GM12892 (cell line): ENCODE results near the gene KCTD1.
A peak's percentile ranks its signal among the peaks of the same experiment; 100 is the strongest.

Experiments used
- DNase-seq: peaks from one replicate; pipeline ENCODE4 v3.0.0; 2011; ENCODE audit not compliant: insufficient read length
- FAIRE-seq: peaks from 2 replicates; lab custom pipeline; 2011; peaks lifted over from hg19 to GRCh38; lab: Jason Lieb, UNC
- POLR2A ChIP-seq: IDR thresholded peaks from 2 replicates; pipeline ENCODE4 v1.6.1; 2011; ENCODE audit warnings: low read depth, low read length, control low read depth
- POLR2AphosphoS5 ChIP-seq: IDR thresholded peaks from 2 replicates; pipeline ENCODE4 v1.6.1; 2011; ENCODE audit warnings: low read depth, low read length, control low read depth
- TAF1 ChIP-seq: IDR thresholded peaks from 2 replicates; pipeline ENCODE4 v1.6.1; 2011; ENCODE audit warnings: low read depth, mild to moderate bottlenecking, control low read depth, low read length, borderline replicate concordance

Gene KCTD1

DNA sequence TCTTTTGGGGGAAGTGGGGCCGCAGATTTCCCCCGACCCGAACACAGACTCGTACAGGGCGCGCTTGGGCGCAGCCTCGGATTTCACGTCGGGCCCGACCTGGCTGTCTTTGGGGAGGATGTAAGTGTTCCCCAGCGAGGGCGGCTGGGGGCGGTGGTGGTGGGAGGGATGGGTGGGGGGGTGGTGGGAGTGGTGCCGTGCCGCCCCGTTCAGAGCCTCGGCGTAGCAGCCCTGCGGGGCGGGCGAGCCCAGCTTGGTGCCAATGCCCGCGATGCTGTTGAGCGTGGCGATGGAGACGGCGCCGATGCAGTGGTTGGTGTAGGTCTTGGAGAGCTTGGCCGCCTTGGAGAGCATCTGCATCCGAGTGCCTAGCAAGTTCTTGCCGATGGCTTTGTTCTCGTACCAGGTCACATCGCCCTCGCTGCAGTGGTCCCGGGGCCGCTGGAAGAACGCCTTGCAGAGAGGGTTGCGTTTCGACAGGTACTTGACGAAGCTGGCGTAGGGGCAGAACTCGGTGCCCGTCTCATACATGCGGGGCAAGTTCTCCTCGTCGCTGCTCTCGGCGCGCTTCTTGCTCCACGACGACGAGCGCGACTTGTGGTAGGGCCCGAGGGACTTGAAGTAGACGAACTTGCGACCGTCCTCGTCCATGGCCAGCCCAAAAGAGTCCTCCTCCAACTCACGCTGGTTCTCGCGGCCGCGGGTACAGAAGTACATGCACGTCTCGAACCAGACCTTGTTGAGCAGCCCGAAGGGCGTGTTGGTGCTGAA lies 1.3 kb downstream of the KCTD1 start:
- FAIRE-seq (no peak), DNase-seq (no peak)
- TF ChIP-seq TAF1, result no peak
- TF ChIP-seq POLR2A, result no peak
- no peak for TF ChIP-seq POLR2AphosphoS5

DNA sequence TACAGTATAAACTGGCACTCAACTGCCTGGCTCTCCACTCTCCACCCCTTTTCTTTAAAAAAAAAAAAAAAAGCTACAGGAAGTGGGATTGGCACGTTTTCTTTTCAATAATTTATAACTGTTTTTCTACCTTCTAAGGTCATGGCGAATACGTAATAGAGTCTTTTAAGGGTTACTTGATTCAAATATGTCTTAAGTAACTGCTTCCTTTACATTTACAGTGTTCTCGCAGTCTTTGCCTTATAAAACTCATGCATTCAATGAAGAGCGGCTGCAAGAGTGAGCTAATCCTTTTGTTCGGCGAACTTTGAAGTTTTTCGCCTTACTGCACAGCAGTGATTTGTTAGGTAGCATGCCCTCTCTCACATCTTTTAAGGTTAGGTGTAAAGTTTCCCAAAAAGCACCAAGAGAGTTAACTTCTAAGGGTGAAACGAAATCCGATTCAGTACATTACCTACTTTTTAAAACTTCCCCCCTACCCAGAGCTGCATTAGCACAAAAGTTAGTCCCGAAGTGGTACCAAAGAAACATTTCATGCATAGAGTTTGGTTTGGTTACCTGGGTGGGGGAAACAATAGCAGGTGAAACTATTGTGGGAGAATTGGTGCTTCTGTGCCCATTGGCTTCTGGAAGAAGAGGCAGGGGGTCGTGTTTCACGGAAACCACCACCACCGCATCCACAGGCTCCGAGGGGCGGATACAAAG lies 2.0 kb downstream of the KCTD1 start:
- no peak for TF ChIP-seq POLR2AphosphoS5
- TF ChIP-seq POLR2A, result no peak
- TF ChIP-seq TAF1, result no peak
- FAIRE-seq (no peak), DNase-seq (no peak)

DNA sequence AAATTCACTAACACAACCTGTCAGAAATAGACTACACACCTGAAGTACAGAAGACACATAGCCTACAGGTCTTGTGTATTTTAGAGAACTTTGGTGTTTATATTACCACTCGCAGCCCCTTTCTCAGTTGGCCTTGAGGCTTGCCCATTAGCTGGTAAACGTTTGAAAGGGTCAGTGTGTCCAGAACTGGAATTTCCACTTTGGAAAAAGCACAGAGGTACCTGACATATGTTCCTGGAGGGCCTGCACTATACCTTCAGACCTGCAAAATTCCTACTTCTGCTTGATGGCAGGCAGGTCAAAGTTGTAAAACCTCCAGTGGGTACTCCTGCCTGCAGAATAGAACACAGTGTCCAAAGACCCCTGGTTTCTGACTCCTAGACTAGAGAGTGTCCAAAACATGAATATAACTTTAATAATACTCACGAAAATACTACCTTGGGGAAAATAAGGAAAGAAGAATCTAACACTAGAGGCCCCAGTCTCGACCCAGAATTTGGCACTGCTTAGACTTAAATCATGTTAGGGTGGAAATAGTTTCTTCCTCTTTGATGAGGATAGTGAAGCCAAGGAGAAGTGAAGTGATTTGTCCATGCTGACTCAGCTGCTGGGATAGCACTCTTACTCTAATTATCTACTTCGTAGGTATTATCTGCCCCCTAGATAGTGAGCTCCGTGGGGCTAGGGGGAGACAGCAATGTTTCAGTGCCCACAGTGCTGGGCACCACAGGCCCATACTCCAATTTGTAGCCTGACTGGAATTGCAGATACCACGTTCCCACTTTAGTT lies 2.8 kb downstream of the KCTD1 start:
- TF ChIP-seq POLR2AphosphoS5 (no peak), TAF1 (no peak), POLR2A (no peak)
- FAIRE-seq, result no peak
- no peak for DNase-seq

DNA sequence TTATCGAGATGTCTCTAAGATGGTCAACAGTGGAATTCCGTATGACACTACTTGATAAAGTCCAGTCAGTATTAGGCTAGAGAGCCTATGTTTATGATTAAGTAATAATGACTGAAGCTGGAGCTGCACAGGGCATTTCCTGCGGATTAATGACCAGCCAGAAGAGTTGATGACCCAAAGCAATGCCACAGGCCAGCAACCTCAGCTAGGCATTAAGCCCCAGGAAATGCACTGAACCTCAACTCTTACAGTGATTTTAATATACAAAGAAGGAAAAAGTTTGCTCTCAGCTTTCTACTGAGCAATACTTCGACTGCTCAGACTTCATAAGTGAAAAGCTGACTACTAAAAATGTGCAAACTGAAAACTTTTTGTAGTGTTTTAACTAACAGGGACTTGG lies 3.9 kb downstream of the KCTD1 start:
- no peak for DNase-seq
- FAIRE-seq, result peak; percentile 27
- TF ChIP-seq POLR2A, result no peak
- no peak for TF ChIP-seq TAF1
- no peak for TF ChIP-seq POLR2AphosphoS5

DNA sequence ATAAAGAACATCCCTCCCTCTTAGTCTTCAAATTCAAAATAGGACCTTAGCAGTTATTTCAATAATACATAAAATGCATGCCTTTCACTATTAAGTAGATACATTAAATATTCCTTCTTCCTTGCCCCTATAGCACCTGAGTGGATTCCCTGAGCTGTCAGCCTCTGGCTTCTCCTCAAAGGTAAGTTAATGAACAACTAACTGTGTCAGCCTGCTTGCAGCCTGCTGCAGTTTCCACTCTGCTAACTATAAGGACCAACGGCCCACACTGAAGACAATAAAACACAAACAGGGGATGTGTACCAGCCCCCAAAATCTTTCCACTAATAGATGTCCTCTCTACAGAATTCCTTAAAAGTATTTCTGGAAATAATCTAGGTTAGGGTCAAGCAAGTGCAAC lies 5.0 kb downstream of the KCTD1 start:
- TF ChIP-seq POLR2A (no peak), TAF1 (no peak), POLR2AphosphoS5 (no peak)
- no peak for FAIRE-seq
- DNase-seq, result no peak

DNA sequence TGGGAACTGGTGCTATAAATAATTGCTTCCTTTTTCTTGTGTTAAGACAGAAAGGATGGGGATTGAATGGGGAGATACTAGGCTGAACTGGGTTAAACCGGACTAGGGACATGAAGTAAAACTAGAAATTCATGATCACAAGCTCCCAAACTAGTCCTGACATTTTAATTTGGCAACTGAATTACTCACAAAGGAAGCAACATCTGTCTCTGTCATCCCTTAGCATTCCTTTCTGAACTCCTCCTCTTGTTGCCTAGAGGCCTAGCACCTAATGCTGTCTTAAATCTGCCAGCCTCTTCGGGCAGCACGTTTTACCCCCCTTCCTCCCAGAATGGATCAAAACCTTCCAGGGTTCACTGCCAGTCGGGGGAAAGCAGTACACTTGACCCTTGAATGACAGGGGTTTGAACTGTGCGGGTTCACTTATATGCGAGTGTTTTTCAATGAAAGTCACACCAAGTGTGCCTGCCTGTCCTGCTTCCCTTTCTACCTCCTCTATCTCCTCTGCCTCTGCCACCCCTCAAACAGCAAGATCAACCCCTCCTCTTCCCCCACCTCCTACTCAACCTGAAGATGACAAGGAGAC lies 8.2 kb downstream of the KCTD1 start:
- DNase-seq, result no peak
- TF ChIP-seq TAF1 (no peak), POLR2A (no peak), POLR2AphosphoS5 (no peak)
- no peak for FAIRE-seq

DNA sequence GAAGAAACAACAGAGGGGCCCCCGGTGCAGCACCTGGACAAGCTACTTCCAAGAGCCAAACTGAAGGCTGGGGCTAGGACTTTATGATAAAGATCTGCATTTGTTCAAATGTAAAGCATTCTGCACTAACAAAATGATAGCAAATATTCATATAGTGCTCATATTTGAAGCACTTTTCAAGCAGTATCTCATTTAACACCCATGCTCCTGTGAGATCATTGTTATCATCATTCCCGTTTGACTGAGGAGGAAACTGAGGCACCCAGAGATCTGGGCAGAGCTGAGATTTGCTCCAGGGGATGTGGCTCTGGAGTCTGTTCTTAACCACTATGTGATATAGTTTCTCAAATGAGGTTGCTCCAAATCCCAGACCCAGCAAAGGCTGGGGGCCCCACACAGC lies 9.8 kb downstream of the KCTD1 start:
- DNase-seq, result no peak
- TF ChIP-seq POLR2A (no peak), TAF1 (no peak), POLR2AphosphoS5 (no peak)
- no peak for FAIRE-seq

DNA sequence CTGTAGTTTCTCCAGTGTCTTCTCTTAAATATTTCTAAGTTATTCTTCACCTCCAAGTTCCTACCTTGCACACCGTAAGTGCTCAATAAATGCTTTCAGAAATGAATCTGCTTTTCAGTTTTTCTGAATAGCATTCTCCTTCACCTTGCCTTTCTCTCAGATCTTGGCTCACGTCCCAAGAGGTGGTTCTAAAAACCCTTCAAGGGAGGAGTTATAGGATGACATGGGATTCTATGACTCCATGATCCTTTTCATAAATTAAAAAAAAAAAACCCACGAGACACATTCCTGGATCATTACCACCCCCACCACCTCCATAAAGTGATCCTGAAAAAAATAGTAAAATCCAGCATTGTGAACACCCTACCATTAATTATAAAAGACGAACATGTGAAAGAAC lies 11.7 kb downstream of the KCTD1 start:
- no peak for DNase-seq
- FAIRE-seq, result no peak
- TF ChIP-seq TAF1, result no peak
- no peak for TF ChIP-seq POLR2A
- TF ChIP-seq POLR2AphosphoS5, result no peak

DNA sequence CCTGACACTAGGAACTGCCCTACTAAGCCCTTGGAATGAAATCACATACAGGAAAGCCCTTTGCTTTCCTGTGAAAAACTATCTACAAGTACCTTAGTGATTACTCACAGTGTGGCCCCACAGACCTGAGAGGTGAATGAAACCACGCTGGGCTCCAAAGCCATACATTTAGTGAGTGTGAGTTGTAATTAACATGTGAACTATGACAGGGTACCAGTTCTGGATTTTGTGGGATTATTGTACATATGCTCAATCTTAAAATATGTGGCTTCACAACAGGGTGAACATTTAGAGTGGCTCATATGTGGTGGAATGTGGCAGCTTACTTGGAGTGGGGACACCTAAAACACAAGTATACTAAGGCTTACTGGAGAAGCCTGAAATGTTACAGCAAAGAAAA lies 12.3 kb downstream of the KCTD1 start:
- TF ChIP-seq POLR2AphosphoS5, result no peak
- no peak for TF ChIP-seq TAF1
- TF ChIP-seq POLR2A, result no peak
- FAIRE-seq, result no peak
- no peak for DNase-seq

DNA sequence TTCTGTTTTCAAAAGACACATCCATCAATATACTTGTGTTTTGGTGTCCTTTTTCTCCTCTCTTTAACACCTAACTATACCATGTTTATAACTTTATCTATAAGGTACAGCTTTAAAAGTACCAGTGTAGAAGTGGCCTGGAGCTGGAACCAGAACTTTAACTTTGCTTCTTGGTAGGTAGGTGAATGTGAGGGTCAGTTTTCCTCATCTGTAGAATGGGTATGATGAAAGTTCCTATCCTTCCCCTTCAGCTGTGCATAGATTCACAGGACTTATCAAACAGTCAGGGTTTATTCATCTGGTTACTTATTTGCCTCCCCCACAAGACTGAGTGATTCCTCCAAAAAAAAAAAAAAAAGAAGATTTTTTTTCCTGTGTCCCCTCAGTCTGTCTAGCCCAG lies 12.7 kb downstream of the KCTD1 start:
- DNase-seq (no peak), FAIRE-seq (no peak)
- no peak for TF ChIP-seq TAF1
- TF ChIP-seq POLR2A, result no peak
- no peak for TF ChIP-seq POLR2AphosphoS5
